H9 (cell line): ENCODE data around the gene HTRA1. TPM values are rescaled to one million over a fixed set of nuclear protein-coding genes. Genes with fewer than 3 reads are reported as not detected.

Experiments used
- DNase-seq: peaks from one replicate; pipeline ENCODE4 v3.0.0-alpha.2; 2017
- H2AFZ ChIP-seq: one replicate; pipeline ENCODE4 v1.6.1; 2013; ENCODE audit warnings: mild to moderate bottlenecking, low read length, control low read depth, moderate library complexity
- H2AK5ac ChIP-seq: 2 replicates; pipeline ENCODE4 v1.6.1; 2013; ENCODE audit warnings: low read length, control low read depth, mixed read lengths; ENCODE audit not compliant: insufficient read length
- H2BK120ac ChIP-seq: one replicate; pipeline ENCODE4 v1.6.1; 2013; ENCODE audit warnings: low read depth, mild to moderate bottlenecking, low read length, control low read depth, inconsistent platforms; ENCODE audit not compliant: poor library complexity, severe bottlenecking
- H2BK12ac ChIP-seq: 2 replicates; pipeline ENCODE4 v1.6.1; 2013; ENCODE audit warnings: low read length, control low read depth, mixed read lengths, low read depth; ENCODE audit not compliant: insufficient read length
- H2BK15ac ChIP-seq: 2 replicates; pipeline ENCODE4 v1.6.1; 2013; ENCODE audit warnings: low read depth, low read length, control low read depth
- H2BK20ac ChIP-seq: one replicate; pipeline ENCODE4 v1.6.1; 2013; ENCODE audit warnings: low read depth, mild to moderate bottlenecking, low read length, control low read depth, inconsistent platforms; ENCODE audit not compliant: poor library complexity, severe bottlenecking
- H2BK5ac ChIP-seq: 2 replicates; pipeline ENCODE4 v1.6.1; 2013; ENCODE audit warnings: low read length, control low read depth, mixed read lengths; ENCODE audit not compliant: insufficient read length
- H3K14ac ChIP-seq: 2 replicates; pipeline ENCODE4 v1.6.1; 2013; ENCODE audit warnings: low read length, control low read depth; ENCODE audit not compliant: insufficient read depth
- H3K18ac ChIP-seq: 2 replicates; pipeline ENCODE4 v1.6.1; 2013; ENCODE audit warnings: low read depth, mild to moderate bottlenecking, mixed read lengths, low read length, control low read depth; ENCODE audit not compliant: insufficient read length
- H3K23ac ChIP-seq: 2 replicates; pipeline ENCODE4 v1.6.1; 2013; ENCODE audit warnings: low read length, control low read depth, mixed read lengths, low read depth; ENCODE audit not compliant: insufficient read length
- H3K23me2 ChIP-seq: 2 replicates; pipeline ENCODE4 v1.6.1; 2013; ENCODE audit warnings: low read depth, mild to moderate bottlenecking, mixed read lengths, low read length, control low read depth; ENCODE audit not compliant: insufficient read length, poor library complexity, severe bottlenecking
- H3K27ac ChIP-seq: 2 replicates; pipeline ENCODE4 v1.5.1; 2013; ENCODE audit warnings: low read length, control low read depth, mixed read lengths, low read depth; ENCODE audit not compliant: insufficient read length
- H3K27me3 ChIP-seq: 2 replicates; pipeline ENCODE4 v1.6.1; 2013; ENCODE audit warnings: low read length, control low read depth, inconsistent platforms; ENCODE audit not compliant: insufficient read depth
- H3K4ac ChIP-seq: 2 replicates; pipeline ENCODE4 v1.6.1; 2013; ENCODE audit warnings: low read depth, mild to moderate bottlenecking, control low read depth, inconsistent platforms, low read length, moderate library complexity
- H3K4me1 ChIP-seq: 2 replicates; pipeline ENCODE4 v1.6.1; 2013; ENCODE audit warnings: low read length, control low read depth, inconsistent platforms; ENCODE audit not compliant: insufficient read depth
- H3K4me2 ChIP-seq: 2 replicates; pipeline ENCODE4 v1.6.1; 2013; ENCODE audit warnings: low read length, control low read depth, mixed read lengths; ENCODE audit not compliant: insufficient read length, insufficient read depth
- H3K56ac ChIP-seq: 2 replicates; pipeline ENCODE4 v1.6.1; 2013; ENCODE audit warnings: low read depth, mild to moderate bottlenecking, mixed read lengths, low read length, control low read depth; ENCODE audit not compliant: insufficient read length
- H3K79me1 ChIP-seq: 2 replicates; pipeline ENCODE4 v1.6.1; 2013; ENCODE audit warnings: low read depth, mild to moderate bottlenecking, moderate library complexity, low read length, control low read depth, inconsistent platforms; ENCODE audit not compliant: insufficient read depth, poor library complexity, severe bottlenecking
- H3K79me2 ChIP-seq: 2 replicates; pipeline ENCODE4 v1.6.1; 2013; ENCODE audit warnings: low read length, control low read depth, inconsistent platforms; ENCODE audit not compliant: insufficient read depth
- H3K9ac ChIP-seq: 2 replicates; pipeline ENCODE4 v1.6.1; 2013; ENCODE audit warnings: low read length, control low read depth, mixed read lengths; ENCODE audit not compliant: insufficient read length; ENCODE audit errors: extremely low read depth
- H3K9me3 ChIP-seq: one replicate; pipeline ENCODE4 v1.6.1; 2013; ENCODE audit warnings: low read depth, low read length, inconsistent platforms; ENCODE audit not compliant: control insufficient read depth
- H3T11ph ChIP-seq: one replicate; pipeline ENCODE4 v1.6.1; 2013; ENCODE audit warnings: mild to moderate bottlenecking, low read length, control low read depth, inconsistent platforms
- H4K20me1 ChIP-seq: one replicate; pipeline ENCODE4 v1.6.1; 2013; ENCODE audit not compliant: control insufficient read depth, insufficient read length, insufficient read depth
- H4K5ac ChIP-seq: 2 replicates; pipeline ENCODE4 v1.6.1; 2013; ENCODE audit warnings: low read depth, mild to moderate bottlenecking, mixed read lengths, low read length, control low read depth; ENCODE audit not compliant: insufficient read length
- H4K8ac ChIP-seq: replicated peaks from 2 replicates; pipeline ENCODE4 v1.6.1; 2013; ENCODE audit warnings: low read length, control low read depth, mixed read lengths, low read depth; ENCODE audit not compliant: insufficient read length
- H4K91ac ChIP-seq: 2 replicates; pipeline ENCODE4 v1.6.1; 2013; ENCODE audit warnings: low read depth, mild to moderate bottlenecking, moderate library complexity, mixed read lengths, low read length, control low read depth; ENCODE audit not compliant: insufficient read length
- H3K27ac Mint-ChIP-seq, 3 experiments: 2 replicates in 2 of 3; 3 replicates in 1 of 3; pipeline ENCODE4 v1.8.0; 2020 to 2021; ENCODE audit warnings: mixed read lengths in 3 of 3, mild to moderate bottlenecking in 1 of 3, moderate library complexity in 1 of 3
- H3K27me3 Mint-ChIP-seq: 2 replicates; pipeline ENCODE4 v1.8.0; 2021; ENCODE audit warnings: low read depth, mild to moderate bottlenecking, moderate library complexity, mixed read lengths
- H3K36me3 Mint-ChIP-seq, 3 experiments: 2 replicates in 2 of 3; 3 replicates in 1 of 3; pipeline ENCODE4 v1.8.0; 2020 to 2021; ENCODE audit warnings: low read depth in 3 of 3, mixed read lengths in 3 of 3; ENCODE audit not compliant: insufficient read depth in 1 of 3
- H3K4me1 Mint-ChIP-seq, 2 experiments: 2 replicates each; pipeline ENCODE4 v1.8.0; 2020; ENCODE audit warnings: mixed read lengths in 2 of 2
- H3K4me3 Mint-ChIP-seq, 2 experiments: 2 replicates in 1 of 2; 3 replicates in 1 of 2; pipeline ENCODE4 v1.8.0; 2020 to 2021; ENCODE audit warnings: mild to moderate bottlenecking in 2 of 2, mixed read lengths in 2 of 2, moderate library complexity in 1 of 2
- H3K9me3 Mint-ChIP-seq, 2 experiments: 2 replicates in 1 of 2; 3 replicates in 1 of 2; pipeline ENCODE4 v1.8.0; 2020; ENCODE audit warnings: mild to moderate bottlenecking in 2 of 2, mixed read lengths in 2 of 2, moderate library complexity in 1 of 2
- WGBS: extraction: QIAGEN DNeasy Blood & Tissue Kit; methylation state at CpG from one replicate; pipeline ENCODE4 v1.1.7; 2013; ENCODE audit warnings: missing lambda C conversion rate, low lambda C conversion rate, mixed read lengths; ENCODE audit not compliant: insufficient read length; ENCODE audit errors: extremely low coverage; 5-methylcytosine and 5-hydroxymethylcytosine counted together
- total RNA-seq: library from RNA; stranded (reverse); gene quantifications from 2 replicates; pipeline ENCODE4 v1.2.1, GENCODE V29; 2021
- TF ChIP-seq, protein P1 (sequence below): fragments of 200-600 bp; sonication (generic); conservative IDR thresholded peaks from 3 replicates; pipeline ENCODE4 v1.8.0; 2021; ENCODE audit warnings: antibody characterized with exemption, mild to moderate bottlenecking

HTRA1 gene
- total RNA-seq, 1 experiment from 2014 or later, result 11.1 TPM

DNA sequence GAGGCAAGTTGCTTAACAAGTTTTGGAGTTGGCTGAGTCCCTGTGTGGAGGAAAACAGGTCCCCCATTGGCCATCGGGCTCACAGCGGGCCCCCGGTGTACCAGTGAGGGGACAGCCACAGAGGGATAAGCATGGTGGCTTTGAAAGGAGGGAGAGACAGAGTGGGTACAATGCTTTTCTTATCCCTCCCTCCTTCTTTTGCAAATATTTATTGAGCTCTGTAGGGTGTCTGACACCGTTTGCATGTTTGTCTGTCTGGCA lies 2.8 kb downstream of the HTRA1 start:
- Histone ChIP-seq H3K56ac (no peak overlapping the region), H3K27me3 (peaks cover 30% of the 10 kb centered on the region), H3K27ac (no peak overlapping the region), H3K4me1 (no peaks in the 10 kb centered on the region), H3K9me3 (no peaks in the 10 kb centered on the region), H3K79me2 (no peaks in the 10 kb centered on the region), H3K9ac (no peak overlapping the region), H4K5ac (no peak overlapping the region), H3K23me2 (peaks cover 17% of the 10 kb centered on the region), H3K4me2 (no peak overlapping the region), H2AFZ (no peak overlapping the region), H3K23ac (no peak overlapping the region), H3K14ac (no peak overlapping the region), H3K79me1 (no peaks in the 10 kb centered on the region), H3K18ac (no peak overlapping the region), H4K91ac (no peak overlapping the region), H2BK20ac (no peak overlapping the region), H2BK5ac (no peak overlapping the region), H3T11ph (no peak overlapping the region), H2BK120ac (no peak overlapping the region), H2BK15ac (no peak overlapping the region), H4K8ac (no peak overlapping the region), H3K4ac (no peak overlapping the region), H2AK5ac (no peak overlapping the region), H4K20me1 (no peaks in the 10 kb centered on the region), H2BK12ac (no peak overlapping the region)
- 0 out of 7 replicates have a peak, but pooled peaks cover 0 to 3% (median 0%) of the 10 kb centered on the region in 3 experiments for H3K36me3 Mint-ChIP-seq
- no peaks in the 10 kb centered on the region; a peak in 2 of 5 replicates for H3K9me3 Mint-ChIP-seq
- WGBS, result no CpG with 5 or more reads among the region's 4 CpGs
- no peak overlapping the region; a peak in 1 of 5 replicates for H3K4me3 Mint-ChIP-seq
- DNase-seq, result no peak
- H3K27ac Mint-ChIP-seq, result no peak overlapping the region
- peaks cover 76% of the 10 kb centered on the region for H3K27me3 Mint-ChIP-seq
- TF ChIP-seq, protein P1, sequence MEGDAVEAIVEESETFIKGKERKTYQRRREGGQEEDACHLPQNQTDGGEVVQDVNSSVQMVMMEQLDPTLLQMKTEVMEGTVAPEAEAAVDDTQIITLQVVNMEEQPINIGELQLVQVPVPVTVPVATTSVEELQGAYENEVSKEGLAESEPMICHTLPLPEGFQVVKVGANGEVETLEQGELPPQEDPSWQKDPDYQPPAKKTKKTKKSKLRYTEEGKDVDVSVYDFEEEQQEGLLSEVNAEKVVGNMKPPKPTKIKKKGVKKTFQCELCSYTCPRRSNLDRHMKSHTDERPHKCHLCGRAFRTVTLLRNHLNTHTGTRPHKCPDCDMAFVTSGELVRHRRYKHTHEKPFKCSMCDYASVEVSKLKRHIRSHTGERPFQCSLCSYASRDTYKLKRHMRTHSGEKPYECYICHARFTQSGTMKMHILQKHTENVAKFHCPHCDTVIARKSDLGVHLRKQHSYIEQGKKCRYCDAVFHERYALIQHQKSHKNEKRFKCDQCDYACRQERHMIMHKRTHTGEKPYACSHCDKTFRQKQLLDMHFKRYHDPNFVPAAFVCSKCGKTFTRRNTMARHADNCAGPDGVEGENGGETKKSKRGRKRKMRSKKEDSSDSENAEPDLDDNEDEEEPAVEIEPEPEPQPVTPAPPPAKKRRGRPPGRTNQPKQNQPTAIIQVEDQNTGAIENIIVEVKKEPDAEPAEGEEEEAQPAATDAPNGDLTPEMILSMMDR, result no peak
- H3K4me1 Mint-ChIP-seq, result peaks cover 16 to 29% of the 10 kb centered on the region in 2 experiments
